ENCODE results near the gene SGSM1. TPM values are rescaled to one million over a fixed set of nuclear protein-coding genes. Genes with fewer than 3 reads are reported as not detected.

SGSM1 gene
- total RNA-seq, 2 experiments from 2014 or later = 0.13 TPM; not detected in 1

DNA sequence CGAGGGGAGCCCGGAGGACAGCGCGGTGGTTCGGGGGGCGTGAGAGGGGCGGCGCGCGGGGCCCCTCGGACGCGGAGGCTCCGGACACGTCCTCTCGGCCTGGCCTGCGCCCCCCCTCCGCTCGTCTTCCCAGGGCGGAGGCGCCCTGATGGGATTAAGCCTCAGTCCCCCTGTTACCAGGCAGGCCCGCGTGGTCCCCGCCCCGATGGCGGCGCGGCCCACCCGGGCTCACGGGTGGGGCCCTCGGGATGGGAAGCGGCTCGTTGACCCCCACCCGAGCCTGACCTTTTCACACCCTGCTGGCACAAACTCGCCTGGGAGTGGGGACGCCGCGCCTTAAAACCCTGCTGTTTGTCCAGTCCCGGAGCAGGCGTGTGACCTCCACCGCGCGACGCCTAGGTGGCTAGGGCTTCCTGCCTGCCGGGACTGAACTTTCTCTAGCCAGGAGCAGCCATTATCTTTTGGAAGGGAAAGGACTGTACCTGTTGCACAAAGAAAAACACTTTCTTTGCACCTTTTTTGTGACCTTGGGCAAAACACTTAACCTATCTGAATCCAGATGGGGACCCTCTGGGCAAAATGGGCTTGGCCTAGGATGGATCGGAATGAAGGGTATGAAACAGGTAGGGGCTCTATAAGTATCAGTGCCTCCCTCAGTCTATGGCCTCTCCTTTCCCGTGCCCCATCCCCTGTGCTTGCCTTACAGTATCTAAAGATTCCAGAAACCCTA lies 147.5 kb downstream of the SGSM1 start:
- intact Hi-C loops (cut with micrococcal nuclease) = no loop called here
- ChIA-PET POLR2A (interaction anchor here (0.6 kb wide), 1 partner anchor 82 kb away, joined by 6 read pairs; no protein-coding TSS in a partner anchor), CTCF (interaction anchor here (0.7 to 12.1 kb wide), 4 partner anchors 97 to 249 kb away, joined by 3 to 110 read pairs (median 3); no protein-coding TSS in a partner anchor)
- H3K27ac Mint-ChIP-seq = no peak overlapping the region
- peaks cover 43% of the 10 kb centered on the region for H3K27me3 Mint-ChIP-seq
- ATAC-seq (no peak), DNase-seq (no peak)
- H3K9me3 Mint-ChIP-seq = no peaks in the 10 kb centered on the region
- no peaks in the 10 kb centered on the region for H3K36me3 Mint-ChIP-seq (ENCODE audit: low read depth)
- TF ChIP-seq, protein P1, sequence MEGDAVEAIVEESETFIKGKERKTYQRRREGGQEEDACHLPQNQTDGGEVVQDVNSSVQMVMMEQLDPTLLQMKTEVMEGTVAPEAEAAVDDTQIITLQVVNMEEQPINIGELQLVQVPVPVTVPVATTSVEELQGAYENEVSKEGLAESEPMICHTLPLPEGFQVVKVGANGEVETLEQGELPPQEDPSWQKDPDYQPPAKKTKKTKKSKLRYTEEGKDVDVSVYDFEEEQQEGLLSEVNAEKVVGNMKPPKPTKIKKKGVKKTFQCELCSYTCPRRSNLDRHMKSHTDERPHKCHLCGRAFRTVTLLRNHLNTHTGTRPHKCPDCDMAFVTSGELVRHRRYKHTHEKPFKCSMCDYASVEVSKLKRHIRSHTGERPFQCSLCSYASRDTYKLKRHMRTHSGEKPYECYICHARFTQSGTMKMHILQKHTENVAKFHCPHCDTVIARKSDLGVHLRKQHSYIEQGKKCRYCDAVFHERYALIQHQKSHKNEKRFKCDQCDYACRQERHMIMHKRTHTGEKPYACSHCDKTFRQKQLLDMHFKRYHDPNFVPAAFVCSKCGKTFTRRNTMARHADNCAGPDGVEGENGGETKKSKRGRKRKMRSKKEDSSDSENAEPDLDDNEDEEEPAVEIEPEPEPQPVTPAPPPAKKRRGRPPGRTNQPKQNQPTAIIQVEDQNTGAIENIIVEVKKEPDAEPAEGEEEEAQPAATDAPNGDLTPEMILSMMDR (IDR thresholded peaks at IDR 0.05) = no peak
- peaks cover 17% of the 10 kb centered on the region for H3K4me1 Mint-ChIP-seq (ENCODE audit: low read depth)
- peak overlapping the region; percentile 42 for H3K4me3 Mint-ChIP-seq

DNA sequence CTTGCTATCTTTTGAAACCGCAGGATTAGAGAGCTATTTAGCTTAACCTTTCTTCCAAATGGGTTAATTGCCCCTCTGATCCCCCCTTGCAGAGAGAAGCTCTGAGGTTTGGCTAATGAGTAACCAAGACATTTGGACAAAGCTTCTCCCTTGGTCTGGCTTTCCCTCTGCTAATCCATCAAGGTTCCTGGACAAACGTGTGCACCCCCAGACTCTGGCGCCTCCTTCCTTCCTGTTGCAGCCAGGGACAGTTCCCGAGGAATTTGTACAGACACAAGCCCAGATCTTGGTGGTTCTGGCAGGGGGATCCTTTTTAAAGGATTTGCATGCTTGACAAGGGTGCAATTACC lies 148.1 kb downstream of the SGSM1 start:
- Mint-ChIP-seq H3K4me1 (ENCODE audit: low read depth) (peaks cover 17% of the 10 kb centered on the region), H3K27ac (no peak overlapping the region), H3K27me3 (peaks cover 39% of the 10 kb centered on the region), H3K4me3 (no peak overlapping the region), H3K36me3 (ENCODE audit: low read depth) (no peaks in the 10 kb centered on the region), H3K9me3 (no peaks in the 10 kb centered on the region)
- ATAC-seq = no peak
- no peak for DNase-seq
- TF ChIP-seq, protein P1 (IDR thresholded peaks at IDR 0.05) = no peak
- POLR2A ChIA-PET = interaction anchor here (0.6 kb wide), 1 partner anchor 82 kb away, joined by 6 read pairs; no protein-coding TSS in a partner anchor
- CTCF ChIA-PET = interaction anchor here (0.7 to 12.1 kb wide), 3 partner anchors 96 to 248 kb away, joined by 3 to 110 read pairs (median 3); no protein-coding TSS in a partner anchor
- intact Hi-C loops (cut with micrococcal nuclease) = no loop called here

DNA sequence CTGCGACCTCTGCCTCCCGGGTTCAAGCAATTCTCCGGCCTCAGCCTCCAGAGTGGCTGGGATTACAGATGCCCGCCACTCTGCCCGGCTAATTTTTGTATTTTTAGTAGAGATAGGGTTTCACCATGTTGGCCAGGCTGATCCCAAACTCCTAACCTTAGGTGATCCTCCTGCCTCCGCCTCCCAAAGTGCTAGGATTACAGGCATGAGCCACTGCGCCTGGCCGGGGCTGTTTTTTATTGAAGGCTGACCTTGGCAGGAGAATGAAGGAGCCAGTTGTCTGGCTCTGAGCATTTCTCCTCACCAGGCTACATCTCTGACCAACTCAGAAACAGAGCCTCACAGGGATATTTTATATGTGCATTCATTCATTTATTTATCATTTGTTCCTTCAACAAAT lies 148.8 kb downstream of the SGSM1 start:
- no peak for ATAC-seq
- ChIA-PET CTCF (interaction anchor here (12.1 kb wide), 1 partner anchor 95 kb away, joined by 110 read pairs; no protein-coding TSS in a partner anchor), POLR2A (no interaction called here)
- intact Hi-C loops (cut with micrococcal nuclease) = no loop called here
- H3K36me3 Mint-ChIP-seq (ENCODE audit: low read depth) = no peaks in the 10 kb centered on the region
- TF ChIP-seq, protein P1 (IDR thresholded peaks at IDR 0.05) = no peak
- no peak for DNase-seq
- no peak overlapping the region for H3K4me3 Mint-ChIP-seq
- H3K4me1 Mint-ChIP-seq (ENCODE audit: low read depth) = peaks cover 17% of the 10 kb centered on the region
- H3K27ac Mint-ChIP-seq = no peak overlapping the region
- H3K27me3 Mint-ChIP-seq = peaks cover 35% of the 10 kb centered on the region
- no peaks in the 10 kb centered on the region for H3K9me3 Mint-ChIP-seq

DNA sequence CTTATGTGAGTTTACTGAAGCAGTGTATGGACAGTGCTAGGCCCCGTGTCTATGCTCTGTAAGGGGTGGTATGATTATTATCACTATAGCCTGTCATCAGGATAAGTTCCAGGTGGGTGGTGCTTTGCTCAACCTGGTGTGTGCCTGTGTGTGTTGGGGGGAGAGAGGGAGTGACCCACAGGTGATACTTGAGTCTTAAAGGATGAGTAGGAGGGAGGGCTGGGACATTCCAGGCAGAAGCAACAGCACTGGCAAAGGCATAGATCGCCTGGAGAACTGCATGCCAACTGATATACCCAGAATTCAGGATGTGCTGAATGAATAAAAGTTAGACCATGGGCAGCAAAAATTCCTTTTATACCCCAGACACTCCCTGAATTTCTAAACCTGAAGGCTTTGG lies 151.0 kb downstream of the SGSM1 start:
- TF ChIP-seq, protein P1 (IDR thresholded peaks at IDR 0.05) = no peak
- intact Hi-C loops (cut with micrococcal nuclease) = no loop called here
- POLR2A ChIA-PET = no interaction called here
- Mint-ChIP-seq H3K4me3 (no peak overlapping the region), H3K27ac (no peak overlapping the region), H3K4me1 (ENCODE audit: low read depth) (peaks cover 4% of the 10 kb centered on the region), H3K27me3 (peaks cover 19% of the 10 kb centered on the region), H3K36me3 (ENCODE audit: low read depth) (no peaks in the 10 kb centered on the region), H3K9me3 (no peaks in the 10 kb centered on the region)
- ATAC-seq (no peak), DNase-seq (no peak)
- CTCF ChIA-PET = interaction anchor here (2.4 kb wide), 1 partner anchor 19 kb away, joined by 7 read pairs; no protein-coding TSS in a partner anchor

DNA sequence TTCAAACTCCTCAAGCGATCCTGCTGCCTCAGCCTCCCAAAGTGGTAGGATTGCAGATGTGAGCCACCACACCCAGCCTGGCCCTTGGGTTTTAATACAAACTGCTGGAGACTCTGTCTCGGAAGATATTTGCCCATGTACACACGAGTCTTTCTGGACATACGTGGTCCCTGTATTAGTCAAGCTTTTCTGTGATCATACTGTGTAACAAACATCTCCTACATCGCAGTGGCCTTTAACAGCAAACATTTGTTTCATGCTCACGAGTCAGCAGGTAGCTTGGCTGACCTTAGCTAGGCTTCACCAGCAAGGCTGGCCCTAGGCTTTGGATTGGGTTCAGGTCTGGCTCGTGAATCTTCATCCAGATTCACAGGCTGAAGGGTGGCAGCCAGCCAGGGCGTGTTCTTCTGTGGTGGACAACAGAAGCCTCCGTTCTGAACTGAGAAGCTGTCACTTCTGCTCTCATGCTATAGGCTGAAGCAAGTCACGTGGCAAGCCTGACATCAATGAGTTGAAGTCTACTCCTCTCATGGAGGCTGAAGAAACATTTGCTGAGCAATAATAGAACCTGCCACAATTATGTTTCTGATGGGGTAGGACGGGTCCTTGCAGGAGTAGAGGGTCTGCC lies 155.3 kb downstream of the SGSM1 start:
- H3K4me1 Mint-ChIP-seq (ENCODE audit: low read depth) = no peaks in the 10 kb centered on the region
- TF ChIP-seq, protein P1 (IDR thresholded peaks at IDR 0.05) = no peak
- H3K9me3 Mint-ChIP-seq = no peaks in the 10 kb centered on the region
- H3K36me3 Mint-ChIP-seq (ENCODE audit: low read depth) = no peaks in the 10 kb centered on the region
- no peak overlapping the region for H3K27ac Mint-ChIP-seq
- H3K27me3 Mint-ChIP-seq = no peaks in the 10 kb centered on the region
- ChIA-PET CTCF (interaction anchor here (1.3 to 1.5 kb wide), 2 partner anchors 9 to 87 kb away, joined by 3 to 5 read pairs; partner anchors contain the start of gene KIAA1671), POLR2A (no interaction called here)
- ATAC-seq = no peak
- intact Hi-C loops (cut with micrococcal nuclease) = no loop called here
- no peak for DNase-seq
- no peak overlapping the region for H3K4me3 Mint-ChIP-seq

Measured in activated CD8-positive, alpha-beta T cell treated with anti-CD3 and anti-CD28 coated beads for 36 hours (primary cell).